ENCODE data around the gene SFSWAP. TPM values are rescaled to one million over a fixed set of nuclear protein-coding genes. Genes with fewer than 3 reads are reported as not detected.

The SFSWAP gene
- total and polyA plus RNA-seq, 2 of the 13 experiments (the other 11 are each of a cell fraction or from before 2014, with no cell fraction given): 17.1 to 27.7 TPM

DNA sequence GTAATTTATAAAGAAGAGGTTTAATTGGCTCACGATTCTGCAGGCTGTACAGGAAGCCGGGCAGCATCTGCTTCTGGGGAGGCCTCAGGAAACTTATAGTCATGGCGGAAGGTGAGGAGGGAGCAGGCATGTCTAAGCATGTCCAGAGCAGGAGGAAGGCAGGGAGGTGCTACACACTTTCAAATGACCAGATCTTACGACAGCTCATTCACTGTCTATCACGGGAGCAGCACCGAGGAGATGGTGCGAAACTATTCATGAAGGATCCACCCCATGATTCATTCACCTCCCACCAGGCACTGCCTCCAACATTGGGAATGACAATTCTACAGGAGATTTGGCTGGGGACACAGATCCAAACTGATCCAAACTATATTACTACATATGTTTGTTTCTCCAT, 10.0 kb downstream of the SFSWAP start:
- Histone ChIP-seq H3K4me1 (ENCODE audit: insufficient read depth, low read length) (no peaks in the 10 kb centered on the region), H3K27me3 (ENCODE audit: control insufficient read depth in 1 of 2, insufficient read depth in 2 of 2, low read length in 2 of 2) (no peaks in the 10 kb centered on the region), H3K27ac (ENCODE audit: extremely low read length, insufficient read depth, low read length) (no peak overlapping the region), H2AFZ (ENCODE audit: low read length) (no peak overlapping the region), H3K4me2 (ENCODE audit: low read depth, low read length) (no peak overlapping the region), H3K4me3 (replicated peaks in 1 of 3; ENCODE audit: insufficient read depth in 1 of 3, low read depth in 2 of 3, low read length in 3 of 3) (no peak overlapping the region), H3K36me3 (replicated peaks in 1 of 2; ENCODE audit: control insufficient read depth in 1 of 2, insufficient read depth in 2 of 2, low read length in 2 of 2) (peaks cover 21 to 84% of the 10 kb centered on the region in 2 experiments), H3K9me3 (ENCODE audit: low read length) (no peaks in the 10 kb centered on the region), H3K79me2 (ENCODE audit: insufficient read depth, low read length) (peaks cover 5% of the 10 kb centered on the region), H3K9ac (ENCODE audit: insufficient read depth, low read depth, low read length) (no peak overlapping the region), H4K20me1 (ENCODE audit: insufficient read depth, low read length) (no peaks in the 10 kb centered on the region)
- in situ Hi-C loops (cut with HindIII; ENCODE audit: extremely low pct_ligation_motif_present, low pct_unique_long_range_greater_than_20kb) (no loop called here), intact Hi-C loops (cut with micrococcal nuclease; ENCODE audit: unreplicated experiment) (no loop called here)
- DNase-seq (ENCODE audit: low spot score) (no peak), ATAC-seq (no peak), FAIRE-seq (no peak)
- ChIA-PET POLR2A (no interaction called here), CTCF (ENCODE audit: low intra/inter-chr PET ratio, low total read pairs) (no interaction called here)
- TF ChIP-seq, protein P1, sequence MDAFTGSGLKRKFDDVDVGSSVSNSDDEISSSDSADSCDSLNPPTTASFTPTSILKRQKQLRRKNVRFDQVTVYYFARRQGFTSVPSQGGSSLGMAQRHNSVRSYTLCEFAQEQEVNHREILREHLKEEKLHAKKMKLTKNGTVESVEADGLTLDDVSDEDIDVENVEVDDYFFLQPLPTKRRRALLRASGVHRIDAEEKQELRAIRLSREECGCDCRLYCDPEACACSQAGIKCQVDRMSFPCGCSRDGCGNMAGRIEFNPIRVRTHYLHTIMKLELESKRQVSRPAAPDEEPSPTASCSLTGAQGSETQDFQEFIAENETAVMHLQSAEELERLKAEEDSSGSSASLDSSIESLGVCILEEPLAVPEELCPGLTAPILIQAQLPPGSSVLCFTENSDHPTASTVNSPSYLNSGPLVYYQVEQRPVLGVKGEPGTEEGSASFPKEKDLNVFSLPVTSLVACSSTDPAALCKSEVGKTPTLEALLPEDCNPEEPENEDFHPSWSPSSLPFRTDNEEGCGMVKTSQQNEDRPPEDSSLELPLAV (CRISPR knock-in tag; conservative IDR thresholded peaks at IDR 0.05; ENCODE audit: low read depth): no peak
- TF ChIP-seq ZBTB20 (CRISPR knock-in tag; IDR thresholded peaks at IDR 0.05; ENCODE audit: borderline replicate concordance, low read depth) (no peak), ZNF432 (CRISPR knock-in tag; IDR thresholded peaks at IDR 0.05; ENCODE audit: borderline replicate concordance) (no peak), ATM (IDR thresholded peaks at IDR 0.05; ENCODE audit: borderline replicate concordance) (no peak), ZNF564 (CRISPR knock-in tag; IDR thresholded peaks at IDR 0.05) (no peak), SMAD9 (CRISPR knock-in tag; IDR thresholded peaks at IDR 0.05) (no peak), ISX (CRISPR knock-in tag; conservative IDR thresholded peaks at IDR 0.05) (no peak), HOXD1 (CRISPR knock-in tag; IDR thresholded peaks at IDR 0.05) (no peak), MBNL3 (CRISPR knock-in tag; conservative IDR thresholded peaks at IDR 0.05) (no peak), ZNF747 (CRISPR knock-in tag; IDR thresholded peaks at IDR 0.05; ENCODE audit: borderline replicate concordance) (no peak), ZNF451 (CRISPR knock-in tag; IDR thresholded peaks at IDR 0.05) (no peak), ZNF557 (CRISPR knock-in tag; IDR thresholded peaks at IDR 0.05) (no peak), RBFOX2 (IDR thresholded peaks at IDR 0.05; ENCODE audit: low read depth, low read length) (no peak), RCOR2 (CRISPR knock-in tag; IDR thresholded peaks at IDR 0.05) (no peak), ZNF234 (CRISPR knock-in tag; conservative IDR thresholded peaks at IDR 0.05) (no peak), SRF (IDR thresholded peaks at IDR 0.05; ENCODE audit: low read depth, low read length) (no peak), PAX8 (CRISPR knock-in tag; IDR thresholded peaks at IDR 0.05; ENCODE audit: borderline replicate concordance) (no peak)
- TF ChIP-seq, protein P2, sequence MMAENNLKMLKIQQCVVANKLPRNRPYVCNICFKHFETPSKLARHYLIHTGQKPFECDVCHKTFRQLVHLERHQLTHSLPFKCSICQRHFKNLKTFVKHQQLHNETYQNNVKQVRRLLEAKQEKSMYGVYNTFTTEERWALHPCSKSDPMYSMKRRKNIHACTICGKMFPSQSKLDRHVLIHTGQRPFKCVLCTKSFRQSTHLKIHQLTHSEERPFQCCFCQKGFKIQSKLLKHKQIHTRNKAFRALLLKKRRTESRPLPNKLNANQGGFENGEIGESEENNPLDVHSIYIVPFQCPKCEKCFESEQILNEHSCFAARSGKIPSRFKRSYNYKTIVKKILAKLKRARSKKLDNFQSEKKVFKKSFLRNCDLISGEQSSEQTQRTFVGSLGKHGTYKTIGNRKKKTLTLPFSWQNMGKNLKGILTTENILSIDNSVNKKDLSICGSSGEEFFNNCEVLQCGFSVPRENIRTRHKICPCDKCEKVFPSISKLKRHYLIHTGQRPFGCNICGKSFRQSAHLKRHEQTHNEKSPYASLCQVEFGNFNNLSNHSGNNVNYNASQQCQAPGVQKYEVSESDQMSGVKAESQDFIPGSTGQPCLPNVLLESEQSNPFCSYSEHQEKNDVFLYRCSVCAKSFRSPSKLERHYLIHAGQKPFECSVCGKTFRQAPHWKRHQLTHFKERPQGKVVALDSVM (CRISPR knock-in tag; IDR thresholded peaks at IDR 0.05): no peak
- TF ChIP-seq, protein P3, sequence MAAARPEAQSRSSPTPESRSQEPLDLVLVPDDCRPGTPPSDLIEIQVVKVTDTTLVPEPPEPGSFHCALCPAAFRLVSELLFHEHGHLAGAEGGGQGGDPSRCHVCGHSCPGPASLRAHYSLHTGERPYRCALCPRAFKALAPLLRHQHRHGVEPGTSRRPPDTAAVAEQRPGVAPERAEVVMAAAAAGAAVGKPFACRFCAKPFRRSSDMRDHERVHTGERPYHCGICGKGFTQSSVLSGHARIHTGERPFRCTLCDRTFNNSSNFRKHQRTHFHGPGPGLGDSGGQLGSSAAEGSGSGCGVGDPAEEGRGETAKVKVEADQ (CRISPR knock-in tag; IDR thresholded peaks at IDR 0.05; ENCODE audit: borderline replicate concordance): no peak
- TF ChIP-seq, protein P4, sequence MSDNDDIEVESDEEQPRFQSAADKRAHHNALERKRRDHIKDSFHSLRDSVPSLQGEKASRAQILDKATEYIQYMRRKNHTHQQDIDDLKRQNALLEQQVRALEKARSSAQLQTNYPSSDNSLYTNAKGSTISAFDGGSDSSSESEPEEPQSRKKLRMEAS (IDR thresholded peaks at IDR 0.05): no peak
- WGBS (ENCODE audit: low lambda C conversion rate): 97% methylated on average over 7 of the region's 7 CpGs
- BruUV-seq (replicated peaks): no TSS peak
